OCI-LY3 (cell line): Measurements from ENCODE around the gene ADCY6.

ENCODE experiments used
- EZH2phosphoT487 ChIP-seq: fragments of 200-600 bp; shearing (Covaris generic); IDR thresholded peaks from 2 replicates; pipeline ENCODE4 v1.6.1; 2018; ENCODE audit warnings: antibody characterized with exemption, mixed run types, low read depth
- TF ChIP-seq, protein P1 (sequence below): fragments of 200-600, 300-600 bp; sonication (generic); IDR thresholded peaks from 2 replicates; pipeline ENCODE4 v1.5.1; 2014; ENCODE audit warnings: antibody characterized with exemption, low read length, low read depth

GRCh38 chr12:48775299-48775698 lies 13.6 kb downstream of the ADCY6 start:
- TF ChIP-seq, protein P1, sequence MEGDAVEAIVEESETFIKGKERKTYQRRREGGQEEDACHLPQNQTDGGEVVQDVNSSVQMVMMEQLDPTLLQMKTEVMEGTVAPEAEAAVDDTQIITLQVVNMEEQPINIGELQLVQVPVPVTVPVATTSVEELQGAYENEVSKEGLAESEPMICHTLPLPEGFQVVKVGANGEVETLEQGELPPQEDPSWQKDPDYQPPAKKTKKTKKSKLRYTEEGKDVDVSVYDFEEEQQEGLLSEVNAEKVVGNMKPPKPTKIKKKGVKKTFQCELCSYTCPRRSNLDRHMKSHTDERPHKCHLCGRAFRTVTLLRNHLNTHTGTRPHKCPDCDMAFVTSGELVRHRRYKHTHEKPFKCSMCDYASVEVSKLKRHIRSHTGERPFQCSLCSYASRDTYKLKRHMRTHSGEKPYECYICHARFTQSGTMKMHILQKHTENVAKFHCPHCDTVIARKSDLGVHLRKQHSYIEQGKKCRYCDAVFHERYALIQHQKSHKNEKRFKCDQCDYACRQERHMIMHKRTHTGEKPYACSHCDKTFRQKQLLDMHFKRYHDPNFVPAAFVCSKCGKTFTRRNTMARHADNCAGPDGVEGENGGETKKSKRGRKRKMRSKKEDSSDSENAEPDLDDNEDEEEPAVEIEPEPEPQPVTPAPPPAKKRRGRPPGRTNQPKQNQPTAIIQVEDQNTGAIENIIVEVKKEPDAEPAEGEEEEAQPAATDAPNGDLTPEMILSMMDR: no peak
- TF ChIP-seq EZH2phosphoT487: no peak
